GM23338 (cell line): ENCODE results near the gene ECHDC3. TPM values are rescaled to one million over a fixed set of nuclear protein-coding genes. Genes with fewer than 3 reads are reported as not detected.

Source experiments
- ATAC-seq: fragments of 200-7000 bp; cut with Tn5 transposase; 3 replicates; pipeline ENCODE4 v1.9.1; 2020
- DNase-seq: peaks from one replicate; pipeline ENCODE4 v3.0.0-alpha.2; 2015; ENCODE audit warnings: low spot score
- H2AFZ ChIP-seq: fragments of 200-600 bp; sonication (generic); 2 replicates; pipeline ENCODE4 v1.8.0; 2016; ENCODE audit warnings: antibody characterized with exemption, mild to moderate bottlenecking, moderate library complexity
- H3F3A ChIP-seq: fragments of 200-600 bp; sonication (generic); replicated peaks from 2 replicates; pipeline ENCODE4 v1.8.0; 2017; ENCODE audit warnings: antibody characterized with exemption, mixed run types, low read depth
- H3K27ac ChIP-seq: fragments of 200-600 bp; sonication (generic); 2 replicates; pipeline ENCODE4 v1.6.1; 2016; ENCODE audit warnings: low read depth
- H3K27me3 ChIP-seq: fragments of 200-600 bp; sonication (generic); 2 replicates; pipeline ENCODE4 v1.8.0; 2016; ENCODE audit warnings: mild to moderate bottlenecking, mixed run types, moderate library complexity; ENCODE audit not compliant: insufficient read depth
- H3K36me3 ChIP-seq: fragments of 200-600 bp; sonication (generic); 2 replicates; pipeline ENCODE4 v1.8.0; 2016; ENCODE audit warnings: mild to moderate bottlenecking; ENCODE audit not compliant: insufficient read depth
- H3K4me1 ChIP-seq: fragments of 200-600 bp; sonication (generic); 2 replicates; pipeline ENCODE4 v1.8.0; 2016; ENCODE audit warnings: mild to moderate bottlenecking, moderate library complexity; ENCODE audit not compliant: insufficient read depth
- H3K4me2 ChIP-seq: fragments of 200-600 bp; sonication (generic); 2 replicates; pipeline ENCODE4 v1.7.1; 2017; ENCODE audit warnings: mixed run types
- H3K4me3 ChIP-seq: fragments of 200-600 bp; sonication (generic); 2 replicates; pipeline ENCODE4 v1.6.1; 2016; ENCODE audit warnings: mixed run types
- H3K79me2 ChIP-seq: fragments of 200-600 bp; sonication (generic); replicated peaks from 2 replicates; pipeline ENCODE4 v1.8.0; 2017; ENCODE audit warnings: mild to moderate bottlenecking; ENCODE audit not compliant: insufficient read depth
- H3K9me2 ChIP-seq: fragments of 200-600 bp; sonication (generic); 2 replicates; pipeline ENCODE4 v1.8.0; 2017; ENCODE audit not compliant: insufficient read depth
- H4K20me1 ChIP-seq: fragments of 200-600 bp; sonication (generic); replicated peaks from 2 replicates; pipeline ENCODE4 v1.8.0; 2017; ENCODE audit warnings: mild to moderate bottlenecking; ENCODE audit not compliant: insufficient read depth
- H3K27ac Mint-ChIP-seq: 2 replicates; pipeline ENCODE4 v1.8.0; 2020; ENCODE audit warnings: inconsistent platforms, mild to moderate bottlenecking, moderate library complexity, mixed read lengths
- H3K27me3 Mint-ChIP-seq: 3 replicates; pipeline ENCODE4 v1.8.0; 2022; ENCODE audit warnings: low read depth, mild to moderate bottlenecking, moderate library complexity, mixed read lengths, inconsistent platforms; ENCODE audit not compliant: insufficient read depth, poor library complexity
- H3K36me3 Mint-ChIP-seq: 3 replicates; pipeline ENCODE4 v1.8.0; 2021; ENCODE audit warnings: low read depth, mild to moderate bottlenecking, inconsistent platforms, moderate library complexity, mixed read lengths
- H3K4me1 Mint-ChIP-seq: 3 replicates; pipeline ENCODE4 v1.8.0; 2020; ENCODE audit warnings: mild to moderate bottlenecking, inconsistent platforms, mixed read lengths
- H3K4me3 Mint-ChIP-seq: 3 replicates; pipeline ENCODE4 v1.8.0; 2021; ENCODE audit warnings: moderate library complexity, mild to moderate bottlenecking, inconsistent platforms, mixed read lengths
- H3K9me3 Mint-ChIP-seq: 3 replicates; pipeline ENCODE4 v1.8.0; 2020; ENCODE audit warnings: moderate library complexity, mild to moderate bottlenecking, inconsistent platforms, mixed read lengths
- CREB1 ChIP-seq: fragments of 250-450 bp; sonication (Bioruptor Pico); IDR thresholded peaks from 2 replicates; pipeline ENCODE4 v1.5.0; 2020; ENCODE audit warnings: low read depth, mild to moderate bottlenecking, moderate library complexity
- EZH2phosphoT487 ChIP-seq: fragments of 200-600 bp; sonication (generic); IDR thresholded peaks from one replicate; pipeline ENCODE4 v1.8.1; 2018; ENCODE audit warnings: antibody characterized with exemption; ENCODE audit not compliant: unreplicated experiment
- JUNB ChIP-seq: IDR thresholded peaks from one replicate; pipeline ENCODE4 v1.6.1; 2016; ENCODE audit warnings: antibody characterized with exemption; ENCODE audit not compliant: unreplicated experiment
- NANOG ChIP-seq: IDR thresholded peaks from 2 replicates; pipeline ENCODE4 v1.6.1; 2016; ENCODE audit warnings: antibody characterized with exemption, borderline replicate concordance
- REST ChIP-seq: IDR thresholded peaks from one replicate; pipeline ENCODE4 v1.6.1; 2018; ENCODE audit warnings: antibody characterized with exemption; ENCODE audit not compliant: unreplicated experiment
- STAT1 ChIP-seq: IDR thresholded peaks from one replicate; pipeline ENCODE4 v1.6.1; 2016; ENCODE audit warnings: antibody characterized with exemption; ENCODE audit not compliant: unreplicated experiment
- ZNF462 ChIP-seq: fragments of 250-450 bp; sonication (Bioruptor Pico); IDR thresholded peaks from 2 replicates; pipeline ENCODE4 v1.5.0; 2020; ENCODE audit warnings: mild to moderate bottlenecking, moderate library complexity
- polyA plus RNA-seq: library from polyadenylated mRNA; unstranded; fragments of >200 nt; fragmentation: Nextera tagmentation; extraction: Ambion mirVana; gene quantifications from 2 replicates; pipeline ENCODE4 v1.2.1, GENCODE V29; 2016
- total RNA-seq: library from RNA; depleted of rRNA; stranded (reverse); fragments of >200 nt; shearing (Covaris generic); gene quantifications from 2 replicates; pipeline ENCODE4 v1.2.3, GENCODE V29; 2014
- TF ChIP-seq, protein P1 (sequence below), 2 experiments: fragments of 200-600 bp in 1 of 2; sonication (generic) in 1 of 2; conservative IDR thresholded peaks; 2 replicates each; pipeline versions ENCODE4 v1.5.1 to v1.6.1; 2016 to 2017; ENCODE audit warnings: antibody characterized with exemption in 2 of 2, low read depth in 2 of 2, mild to moderate bottlenecking in 2 of 2, moderate library complexity in 1 of 2

Gene ECHDC3
- total and polyA plus RNA-seq, 2 experiments from 2014 or later = 16.3 to 50.1 TPM

- Histone ChIP-seq H4K20me1 (no peaks in the 10 kb centered on the region), H3K27me3 (no peaks in the 10 kb centered on the region), H3K9me2 (no peaks in the 10 kb centered on the region), H3K36me3 (no peaks in the 10 kb centered on the region), H3K27ac (no peak overlapping the region), H3F3A (no peaks in the 10 kb centered on the region), H3K79me2 (no peaks in the 10 kb centered on the region), H3K4me1 (no peaks in the 10 kb centered on the region), H3K4me2 (no peak overlapping the region), H3K4me3 (no peak overlapping the region), H2AFZ (peak overlapping the region; percentile 83; the same call in 1 of the 2 replicates)
- Mint-ChIP-seq H3K4me1 (peaks cover 19% of the 10 kb centered on the region), H3K9me3 (peaks cover 9% of the 10 kb centered on the region; the same call in 1 of the 3 replicates), H3K27me3 (peaks cover 7% of the 10 kb centered on the region), H3K36me3 (no peaks in the 10 kb centered on the region), H3K27ac (no peak overlapping the region), H3K4me3 (no peak overlapping the region)
- ATAC-seq (no peak), DNase-seq (no peak)
- TF ChIP-seq JUNB (no peak), NANOG (no peak), STAT1 (no peak), ZNF462 (CRISPR knock-in tag) (no peak), CREB1 (CRISPR knock-in tag) (no peak), EZH2phosphoT487 (no peak), REST (no peak)
- TF ChIP-seq, protein P1, sequence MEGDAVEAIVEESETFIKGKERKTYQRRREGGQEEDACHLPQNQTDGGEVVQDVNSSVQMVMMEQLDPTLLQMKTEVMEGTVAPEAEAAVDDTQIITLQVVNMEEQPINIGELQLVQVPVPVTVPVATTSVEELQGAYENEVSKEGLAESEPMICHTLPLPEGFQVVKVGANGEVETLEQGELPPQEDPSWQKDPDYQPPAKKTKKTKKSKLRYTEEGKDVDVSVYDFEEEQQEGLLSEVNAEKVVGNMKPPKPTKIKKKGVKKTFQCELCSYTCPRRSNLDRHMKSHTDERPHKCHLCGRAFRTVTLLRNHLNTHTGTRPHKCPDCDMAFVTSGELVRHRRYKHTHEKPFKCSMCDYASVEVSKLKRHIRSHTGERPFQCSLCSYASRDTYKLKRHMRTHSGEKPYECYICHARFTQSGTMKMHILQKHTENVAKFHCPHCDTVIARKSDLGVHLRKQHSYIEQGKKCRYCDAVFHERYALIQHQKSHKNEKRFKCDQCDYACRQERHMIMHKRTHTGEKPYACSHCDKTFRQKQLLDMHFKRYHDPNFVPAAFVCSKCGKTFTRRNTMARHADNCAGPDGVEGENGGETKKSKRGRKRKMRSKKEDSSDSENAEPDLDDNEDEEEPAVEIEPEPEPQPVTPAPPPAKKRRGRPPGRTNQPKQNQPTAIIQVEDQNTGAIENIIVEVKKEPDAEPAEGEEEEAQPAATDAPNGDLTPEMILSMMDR (conservative IDR thresholded peaks at IDR 0.05; ENCODE audit: low read depth in 2 of 2) = no peak
Measured at GRCh38 chr10:11799736-11800080, 57.5 kb downstream of the ECHDC3 start.
